GM18517 (cell line): ENCODE measurements around the gene TBCD.
"Not testable (repeated sequence)": the region's sequence is repeated elsewhere in the genome, so short reads cannot be mapped to it uniquely, and the experiment has no call there.

ENCODE experiments used
- ATAC-seq: cut with Tn5 transposase; IDR thresholded peaks from one replicate; pipeline ENCODE4 v1.9.1; 2021; ENCODE audit warnings: mild to moderate bottlenecking, moderate library complexity; ENCODE audit not compliant: unreplicated experiment

The TBCD gene

GRCh38 chr17:82984249-82984617 lies 232.4 kb downstream of the TBCD start:
- not testable (repeated sequence) for ATAC-seq

GRCh38 chr17:82984751-82985427 lies 233.0 kb downstream of the TBCD start:
- no peak for ATAC-seq

GRCh38 chr17:82985428-82985805 lies 233.6 kb downstream of the TBCD start:
- no peak for ATAC-seq

GRCh38 chr17:82985973-82986372 lies 234.1 kb downstream of the TBCD start:
- ATAC-seq, result no peak

GRCh38 chr17:82989051-82989450 lies 237.2 kb downstream of the TBCD start:
- not testable (repeated sequence) for ATAC-seq

GRCh38 chr17:82989881-82990280 lies 238.0 kb downstream of the TBCD start:
- no peak for ATAC-seq

GRCh38 chr17:82993005-82993404 lies 241.1 kb downstream of the TBCD start:
- ATAC-seq, result no peak
